ENCODE results near the gene MT1G.

Gene MT1G

DNA sequence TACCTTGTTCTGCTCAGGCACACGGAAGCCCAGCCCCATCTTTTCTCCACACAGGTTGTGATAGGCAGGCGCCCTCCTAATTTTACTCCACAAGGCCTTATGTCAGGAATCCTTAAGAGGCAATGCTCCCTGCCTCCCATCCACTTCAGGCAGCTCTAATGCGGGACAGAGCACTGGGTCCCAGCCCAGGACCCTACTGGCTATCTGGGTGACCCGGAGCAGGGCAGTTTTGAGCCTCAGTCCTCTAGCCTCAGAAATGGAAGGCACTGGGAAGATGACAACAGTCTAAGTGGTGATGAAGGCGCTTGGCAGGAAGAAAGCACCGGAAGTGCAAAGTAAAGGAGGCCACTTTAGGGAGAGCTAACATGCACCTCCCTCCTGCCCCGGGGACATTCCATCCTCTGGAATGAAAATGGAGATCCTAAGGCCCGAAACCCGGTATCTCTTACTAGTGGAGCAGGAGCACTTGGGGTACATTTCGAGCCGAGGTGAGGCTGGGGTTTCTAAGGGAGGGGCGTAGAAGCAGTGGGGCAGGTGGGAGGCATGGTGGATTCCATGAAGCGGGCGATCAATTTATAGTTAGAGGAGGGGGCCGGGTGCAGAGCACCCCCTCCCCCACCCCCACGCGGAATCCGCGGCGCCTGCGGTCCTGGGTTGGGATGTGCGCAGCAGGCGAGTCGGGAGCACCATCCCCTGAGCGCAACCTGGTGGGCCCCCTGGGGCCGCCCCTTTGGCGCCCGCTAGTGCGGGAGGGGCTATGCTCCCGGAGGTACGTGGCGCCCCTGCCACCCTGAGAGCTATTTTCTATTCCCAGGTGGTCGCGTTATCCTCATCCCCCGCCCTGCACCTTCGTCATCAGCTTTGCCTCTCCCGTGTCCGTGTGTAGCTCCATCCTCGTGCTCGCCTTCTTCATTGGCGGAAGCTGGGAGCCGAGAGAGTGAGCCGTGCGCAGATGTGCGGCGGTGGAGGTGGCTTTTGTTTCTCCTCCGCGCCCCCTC is 5.2 kb downstream of the MT1G start:
- DNase-seq = no peak

DNA sequence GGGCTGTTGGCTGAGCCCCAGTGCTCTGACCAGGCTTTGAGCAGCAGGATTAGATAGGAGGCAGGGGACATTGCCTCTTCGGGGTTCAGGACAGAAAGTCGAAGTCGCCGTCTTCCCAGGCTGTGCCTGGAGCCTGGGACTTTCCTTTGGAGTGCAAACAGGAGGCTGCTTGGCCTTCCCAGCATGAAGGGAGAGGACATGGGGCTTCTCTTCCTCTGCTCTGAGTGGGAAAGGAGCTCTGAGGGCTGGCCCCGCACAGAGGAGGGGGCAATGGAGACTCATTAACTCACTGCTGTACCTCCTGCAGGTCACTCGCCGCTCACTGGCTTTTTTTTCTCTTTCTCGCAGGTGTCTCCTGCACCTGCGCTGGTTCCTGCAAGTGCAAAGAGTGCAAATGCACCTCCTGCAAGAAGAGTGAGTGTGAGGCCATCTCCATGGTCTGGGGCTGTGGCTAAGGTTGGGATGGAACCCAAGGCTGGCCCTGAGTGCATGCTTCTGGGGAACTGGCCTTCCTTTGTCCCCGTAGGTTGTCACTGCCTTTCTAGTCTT is 9.5 kb downstream of the MT1G start:
- DNase-seq = no peak

DNA sequence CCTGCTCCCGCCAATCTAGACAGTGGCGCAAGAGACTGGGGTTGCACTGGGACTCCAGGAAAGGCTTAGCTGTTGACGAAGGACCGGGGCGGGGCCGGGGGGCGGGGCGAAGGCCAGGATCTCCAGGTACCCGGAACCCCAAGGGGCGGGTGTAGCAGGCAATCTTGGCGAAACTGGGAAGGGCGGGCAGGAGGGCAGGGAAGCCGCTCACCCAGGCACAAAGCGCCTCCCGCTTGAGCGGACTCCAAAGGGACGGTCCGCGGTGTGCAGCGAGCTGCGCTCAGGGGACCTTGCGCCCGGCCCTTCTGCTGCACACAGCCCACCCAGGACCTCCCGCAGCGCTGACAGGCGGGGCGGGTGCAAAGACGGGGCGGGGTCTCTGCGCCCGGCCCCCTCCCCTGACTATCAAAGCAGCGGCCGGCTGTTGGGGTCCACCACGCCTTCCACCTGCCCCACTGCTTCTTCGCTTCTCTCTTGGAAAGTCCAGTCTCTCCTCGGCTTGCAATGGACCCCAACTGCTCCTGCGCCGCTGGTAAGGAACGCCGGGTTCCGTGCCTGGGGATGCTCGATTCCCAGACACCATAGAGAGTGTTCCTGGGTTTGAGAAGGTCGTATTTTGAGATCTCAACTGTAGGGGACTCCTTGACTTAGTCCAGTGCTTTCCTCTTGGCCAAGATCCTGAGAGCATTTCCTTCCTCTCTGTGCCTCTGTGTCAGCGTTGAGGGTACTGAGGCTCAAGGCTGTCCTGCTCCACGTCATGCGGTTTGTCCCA is 10.1 kb downstream of the MT1G start, which contains the start of gene MT1F:
Gene MT1F (plus strand): TSS at position 405 of the 772 bp plus-strand sequence. CDS start 100 bp downstream, at position 505.
- peak; percentile 59 to 64 for DNase-seq

DNA sequence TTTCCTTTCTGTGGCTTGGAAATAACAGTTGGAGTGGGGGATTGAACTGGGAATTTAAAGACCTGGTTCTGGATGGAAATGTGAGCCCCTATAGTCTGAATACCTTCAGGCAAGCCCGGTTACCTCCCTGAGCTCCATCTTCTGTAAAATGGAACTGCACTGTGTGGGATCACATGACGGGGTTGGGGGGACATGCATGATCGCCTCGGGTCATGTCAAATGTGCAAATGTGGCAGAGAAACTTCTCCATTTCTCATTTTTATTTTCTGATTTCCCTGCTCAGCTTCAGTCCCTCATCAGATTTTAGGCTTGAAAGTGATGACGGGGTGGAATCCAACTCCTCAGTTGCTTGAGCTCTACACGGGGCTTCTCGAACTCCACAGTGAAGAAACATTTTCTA is 14.6 kb downstream of the MT1G start:
- DNase-seq = no peak

DNA sequence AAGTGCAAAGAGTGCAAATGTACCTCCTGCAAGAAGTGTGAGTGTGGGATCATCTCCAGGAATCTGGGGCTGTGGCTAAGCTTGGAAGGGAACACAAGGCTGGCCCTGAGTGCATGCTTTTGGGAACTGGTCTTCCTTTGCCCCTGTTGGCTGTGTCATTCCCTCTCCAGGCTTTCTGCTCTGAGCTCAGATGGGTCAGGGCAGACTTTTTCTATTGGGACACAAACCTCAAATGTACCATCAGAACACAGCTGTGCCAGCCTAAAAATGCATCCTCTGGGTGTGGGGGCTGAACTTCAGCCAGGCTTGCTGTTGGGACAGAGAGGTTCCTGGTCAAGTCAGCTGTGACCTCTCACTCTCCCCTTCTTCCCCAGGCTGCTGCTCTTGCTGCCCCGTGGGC is 15.3 kb downstream of the MT1G start:
- no peak for DNase-seq

DNA sequence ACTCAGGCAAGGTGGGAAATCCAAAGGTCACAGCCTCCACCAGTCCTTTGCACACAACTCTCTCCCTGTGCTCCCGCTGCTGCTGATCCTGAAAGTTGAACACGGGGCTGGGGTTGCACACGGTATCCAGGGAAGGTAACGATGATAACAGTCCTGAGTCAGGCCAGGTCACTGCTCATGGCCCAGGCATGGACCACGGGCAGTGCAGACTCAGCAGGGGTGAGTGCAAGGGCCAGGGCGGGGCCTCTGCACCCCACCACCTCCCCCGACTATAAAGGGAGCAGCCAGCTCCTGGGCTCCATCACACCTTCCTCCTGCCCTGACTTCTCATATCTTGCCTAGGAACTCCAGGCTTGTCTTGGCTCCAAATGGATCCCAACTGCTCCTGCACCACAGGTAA is 16.3 kb downstream of the MT1G start, which contains the start of gene MT1B:
Gene MT1B (plus strand): TSS at position 301 of the 400 bp plus-strand sequence. CDS start 68 bp downstream, at position 369.
- no peak for DNase-seq

DNA sequence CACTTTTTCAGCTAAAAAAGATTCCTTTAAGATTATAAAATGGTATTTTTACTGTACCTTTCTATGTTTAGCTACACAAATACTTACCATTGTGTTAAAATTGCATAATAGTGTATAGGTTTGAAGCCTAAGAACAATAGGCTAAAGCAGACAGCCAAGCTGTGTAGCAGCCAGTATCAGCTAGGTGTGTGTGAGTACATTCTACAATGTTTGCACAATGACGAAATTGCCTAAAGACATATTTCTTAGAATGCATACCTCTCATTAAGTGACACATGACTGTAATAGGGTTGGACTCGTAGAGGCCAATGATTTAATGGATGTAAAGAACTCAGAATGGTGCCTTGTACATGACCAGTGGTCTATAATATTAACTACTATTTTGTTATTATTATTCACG is 18.0 kb downstream of the MT1G start:
- DNase-seq = no peak

DNA sequence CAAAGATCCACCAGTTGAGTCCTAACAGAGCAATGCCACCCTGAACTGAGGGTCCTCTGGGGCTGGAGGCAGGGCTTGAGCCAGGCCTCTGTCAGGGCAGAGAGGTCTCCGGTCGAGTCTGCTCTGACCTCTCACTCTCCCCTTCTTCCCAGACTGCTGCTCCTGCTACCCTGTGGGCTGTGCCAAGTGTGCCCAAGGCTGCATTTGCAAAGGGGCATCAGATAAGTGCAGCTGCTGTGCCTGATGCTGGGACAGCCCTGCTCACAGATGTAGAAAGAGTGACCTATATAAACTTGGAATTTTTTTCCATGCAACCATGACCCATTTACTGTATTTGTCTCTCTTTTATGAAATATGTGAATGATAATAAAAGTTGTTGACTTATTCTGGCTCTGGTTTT is 18.6 kb downstream of the MT1G start:
- DNase-seq = no peak

DNA sequence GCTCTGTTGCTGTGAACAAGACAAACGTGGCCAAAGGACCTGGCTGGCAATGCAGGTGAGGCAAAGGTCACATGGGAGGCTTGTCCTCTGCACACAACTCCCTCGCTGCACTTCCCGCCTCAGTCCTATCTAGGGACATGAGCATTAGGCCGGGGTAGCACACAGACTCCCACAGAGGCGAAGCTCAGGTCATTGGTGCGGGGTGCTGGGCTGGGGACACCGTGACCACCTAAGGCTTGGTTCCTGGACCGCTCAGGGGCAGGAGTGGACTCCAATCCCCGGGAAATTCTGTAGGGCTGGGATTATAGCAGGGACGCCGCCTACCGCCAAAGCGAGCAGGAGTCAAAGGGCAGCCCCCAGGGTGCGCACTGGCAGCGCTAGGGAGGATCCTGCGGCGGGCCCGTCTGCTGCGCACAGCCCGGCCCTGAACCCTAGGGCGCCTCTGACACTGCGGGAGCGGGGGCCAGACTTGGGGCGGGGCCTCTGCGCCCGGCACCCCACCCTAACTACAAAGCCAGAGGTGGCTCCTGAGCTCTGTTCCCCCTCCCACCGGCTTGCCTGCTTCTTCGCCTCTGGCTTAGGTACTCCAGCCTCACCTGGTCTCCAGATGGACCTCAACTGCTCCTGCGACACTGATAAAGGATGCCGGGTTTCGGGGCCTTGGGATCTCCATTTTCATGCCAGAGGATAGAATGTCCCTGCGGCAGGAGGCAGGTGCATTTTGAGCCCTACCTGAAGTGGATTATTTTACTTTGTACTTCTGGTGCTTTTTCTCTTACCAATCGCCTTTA is 20.0 kb downstream of the MT1G start:
- no peak for DNase-seq

DNA sequence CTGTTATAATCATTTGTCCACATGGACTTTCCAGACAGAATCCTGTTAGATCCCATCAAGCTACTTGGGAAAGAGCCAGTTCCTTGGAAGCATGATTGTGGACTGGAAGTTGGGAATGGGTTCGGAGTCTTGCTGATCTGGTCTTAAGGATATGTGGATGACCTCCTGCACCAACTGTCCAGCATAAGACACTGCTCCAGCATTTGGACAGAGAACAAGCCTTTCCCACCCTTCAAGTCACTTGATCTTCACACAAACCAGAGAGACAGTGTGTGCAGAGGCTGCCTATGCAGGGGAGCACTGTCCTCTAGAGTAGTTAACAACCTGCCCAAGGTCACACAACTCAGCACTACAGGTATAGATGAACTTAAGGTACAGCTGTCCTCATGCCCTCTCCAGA is 22.0 kb downstream of the MT1G start:
- DNase-seq = no peak

DNA sequence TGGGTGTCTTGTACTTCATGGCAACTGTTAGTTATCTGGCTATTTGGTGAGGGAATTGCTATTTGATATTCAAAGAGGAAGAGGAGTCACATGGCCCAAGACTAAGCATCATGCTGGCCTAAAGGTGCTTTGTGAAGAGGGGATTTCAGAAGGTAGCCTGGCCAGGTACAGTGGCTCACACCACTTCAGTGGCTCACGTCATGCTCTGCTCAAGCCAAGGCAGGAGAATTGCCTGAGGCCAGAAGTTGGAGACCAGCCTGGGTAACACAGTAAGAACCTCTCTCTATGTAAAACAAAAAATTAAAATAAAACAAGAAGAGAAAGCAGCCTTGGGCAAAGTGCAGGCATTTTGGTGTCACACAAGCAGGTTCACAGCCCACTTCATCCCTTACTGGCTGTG is 22.6 kb downstream of the MT1G start:
- DNase-seq = no peak

DNA sequence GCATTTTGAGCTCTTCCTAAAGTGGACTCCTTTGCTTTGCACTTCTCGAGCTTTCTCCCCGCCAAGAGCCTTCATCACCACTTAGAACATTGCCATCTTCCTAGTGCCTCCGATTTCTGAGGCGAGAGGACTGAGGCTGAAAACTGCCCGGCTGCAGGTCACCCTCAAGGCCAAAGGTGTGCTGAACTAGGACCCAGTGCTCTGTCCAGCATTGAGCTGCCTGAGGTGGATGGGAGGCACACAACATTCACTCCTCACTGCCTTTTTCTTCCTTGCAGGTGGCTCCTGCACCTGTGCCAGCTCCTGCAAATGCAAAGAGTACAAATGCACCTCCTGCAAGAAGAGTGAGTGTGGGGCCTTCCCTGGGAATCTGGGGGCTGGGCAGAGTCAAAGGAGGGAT is 24.0 kb downstream of the MT1G start:
- DNase-seq = no peak

DNA sequence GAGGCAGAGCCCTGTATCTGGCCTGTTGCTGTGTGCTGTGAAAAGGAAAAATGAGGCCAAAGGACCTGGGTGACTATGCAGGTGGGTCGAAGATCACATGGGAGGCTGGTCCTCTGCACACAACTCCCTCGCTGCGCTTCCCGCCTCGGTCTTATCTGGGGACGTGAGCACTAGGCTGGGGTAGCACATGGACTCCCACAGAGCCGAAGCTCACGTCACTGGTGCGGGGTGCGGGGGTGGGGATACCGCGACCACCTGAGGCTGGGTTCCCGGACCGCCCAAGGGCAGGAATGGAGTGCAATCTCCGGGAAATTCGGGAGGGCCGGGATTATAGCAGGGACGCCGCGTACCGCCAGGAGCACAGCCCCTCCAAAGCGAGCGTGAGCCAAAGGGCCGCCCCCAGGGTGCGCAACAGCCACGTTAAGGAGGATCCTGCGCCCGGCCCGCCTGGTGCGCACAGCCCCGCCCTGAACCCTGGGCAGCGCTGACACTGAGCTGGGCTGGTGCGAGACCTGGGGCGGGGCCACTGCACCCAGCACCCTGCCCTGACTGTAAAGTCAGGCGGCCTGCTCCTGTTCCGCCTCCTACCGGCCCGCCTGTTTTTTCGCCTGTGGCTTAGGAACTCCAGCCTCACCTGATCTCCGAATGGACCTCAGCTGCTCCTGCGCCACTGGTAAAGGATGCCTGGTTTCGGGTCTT is 24.6 kb downstream of the MT1G start:
- DNase-seq = peak; percentile 60 to 63

DNA sequence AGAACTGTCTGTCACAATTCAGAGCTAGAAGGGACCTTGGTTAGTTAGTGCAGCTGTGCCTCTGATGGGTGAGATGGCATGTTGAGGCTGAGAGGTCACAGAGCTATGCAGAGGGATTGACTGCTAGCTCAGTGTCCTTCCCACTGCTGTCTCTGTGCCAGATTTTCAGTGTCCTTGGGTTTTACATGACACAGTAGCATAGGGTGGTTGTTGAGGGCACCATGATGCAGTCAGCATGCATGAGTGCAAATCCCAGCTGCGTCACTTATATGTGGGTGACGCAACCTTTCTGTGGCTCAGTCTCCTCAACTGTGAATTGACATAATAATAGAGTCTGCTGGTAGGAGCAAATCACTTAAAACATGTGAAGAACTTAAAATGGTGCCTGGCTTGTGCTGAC is 26.7 kb downstream of the MT1G start:
- DNase-seq = no peak

DNA sequence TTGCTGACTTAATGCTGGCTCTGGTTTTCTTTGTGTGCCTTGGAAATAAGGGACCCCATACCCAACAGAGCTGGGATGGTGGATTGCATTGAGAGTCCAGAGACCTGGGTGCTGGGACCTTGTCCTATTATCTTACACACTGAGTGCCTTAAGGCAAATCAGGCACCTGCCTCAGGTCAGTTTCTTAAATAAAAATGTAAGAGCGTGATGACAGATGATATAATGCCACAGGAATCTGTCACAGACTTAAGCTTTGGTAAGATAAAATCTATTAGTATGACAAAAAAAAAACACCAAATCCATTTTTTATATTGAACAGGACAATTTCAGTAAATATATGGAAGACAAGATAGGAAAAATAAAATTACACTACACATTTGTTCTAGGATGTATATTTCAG is 27.8 kb downstream of the MT1G start:
- DNase-seq = no peak

DNA sequence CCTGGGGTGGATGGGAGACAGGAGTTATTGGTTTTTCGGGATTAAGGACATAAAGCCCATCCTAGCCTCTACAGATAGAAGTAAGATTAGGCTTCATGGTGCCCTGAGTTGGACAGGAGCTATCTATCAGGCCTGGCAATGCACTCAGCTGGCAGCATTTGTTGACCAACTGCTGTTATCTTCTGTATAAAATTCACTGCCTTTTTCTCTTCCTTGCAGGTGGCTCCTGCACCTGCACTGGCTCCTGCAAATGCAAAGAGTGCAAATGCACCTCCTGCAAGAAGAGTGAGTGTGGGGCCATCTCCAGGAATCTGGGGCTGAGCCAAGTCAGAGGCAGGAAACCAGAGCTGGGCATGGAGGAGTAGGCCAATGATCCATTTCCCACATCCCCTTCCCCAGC is 28.8 kb downstream of the MT1G start:
- no peak for DNase-seq

DNA sequence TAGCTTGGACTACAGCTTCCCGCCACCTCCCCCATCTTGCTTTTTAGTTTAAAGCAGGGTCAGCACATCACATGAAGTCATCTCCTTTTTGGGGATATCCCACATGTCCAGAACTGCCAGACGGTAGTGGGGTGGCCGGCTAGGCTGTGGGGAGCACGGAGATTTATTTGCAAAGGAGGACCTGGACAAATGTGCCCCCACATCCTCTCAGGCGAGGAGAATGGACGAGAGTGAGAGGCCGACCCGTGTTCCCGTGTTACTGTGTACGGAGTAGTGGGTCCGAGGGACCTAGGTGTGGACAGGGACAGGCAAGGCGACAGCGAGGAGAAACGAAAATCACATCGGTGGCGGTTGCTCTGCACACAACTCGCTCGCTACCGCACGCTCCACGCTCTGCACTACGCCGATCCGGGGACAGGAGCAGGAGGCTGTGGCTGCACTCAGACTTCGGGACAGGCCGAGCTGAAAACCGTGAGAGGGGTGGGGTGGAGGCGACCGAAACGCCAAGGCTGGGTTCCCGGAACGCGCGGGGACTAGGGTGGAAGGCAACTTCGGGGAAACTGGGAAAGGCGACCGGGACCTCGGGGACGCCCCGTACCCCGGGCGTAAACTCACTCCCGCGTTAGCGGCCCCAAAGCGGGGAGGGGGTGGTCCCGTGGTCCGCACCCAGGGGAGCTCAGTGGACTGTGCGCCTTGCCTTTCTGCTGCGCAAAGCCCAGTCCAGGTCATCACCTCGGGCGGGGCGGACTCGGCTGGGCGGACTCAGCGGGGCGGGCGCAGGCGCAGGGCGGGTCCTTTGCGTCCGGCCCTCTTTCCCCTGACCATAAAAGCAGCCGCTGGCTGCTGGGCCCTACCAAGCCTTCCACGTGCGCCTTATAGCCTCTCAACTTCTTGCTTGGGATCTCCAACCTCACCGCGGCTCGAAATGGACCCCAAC is 29.8 kb downstream of the MT1G start, which contains the start of gene MT1A:
Gene MT1A (plus strand): TSS at position 853 of the 937 bp plus-strand sequence. CDS start 73 bp downstream, at position 926.
- DNase-seq = no peak

DNA sequence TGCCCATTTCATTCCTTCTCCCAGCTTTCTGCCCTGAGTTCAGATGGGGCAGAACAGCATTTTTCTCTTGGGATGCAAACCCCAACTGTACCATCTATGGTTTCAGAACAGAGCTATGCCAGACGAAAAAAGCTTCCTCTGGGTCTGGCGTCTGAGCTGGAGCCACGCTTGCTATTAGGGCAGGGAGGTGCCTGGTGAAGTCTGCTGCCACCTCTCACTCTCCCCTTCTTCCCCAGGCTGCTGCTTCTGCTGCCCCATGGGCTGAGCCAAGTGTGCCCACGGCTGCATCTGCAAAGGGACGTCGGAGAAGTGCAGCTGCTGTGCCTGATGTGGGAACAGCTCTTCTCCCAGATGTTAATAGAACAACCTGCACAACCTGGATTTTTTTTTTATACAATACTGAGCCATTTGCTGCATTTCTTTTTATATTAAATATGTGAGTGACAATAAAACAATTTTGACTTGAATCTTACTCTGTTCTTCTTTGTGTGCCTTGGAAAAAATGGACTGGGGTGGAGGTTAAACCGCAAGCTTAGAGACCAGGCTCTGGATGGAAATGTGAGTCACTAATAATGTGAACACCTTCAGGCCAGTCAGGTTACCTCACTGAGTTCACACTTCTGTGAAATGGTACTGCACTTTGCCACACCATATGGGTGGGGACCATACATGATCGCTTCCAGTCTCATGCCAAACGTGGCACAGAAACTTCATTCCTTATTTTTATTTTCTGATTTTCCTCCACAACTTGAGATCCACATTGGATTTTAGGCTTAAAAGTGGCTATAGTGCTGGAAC is 31.1 kb downstream of the MT1G start:
- DNase-seq = no peak

DNA sequence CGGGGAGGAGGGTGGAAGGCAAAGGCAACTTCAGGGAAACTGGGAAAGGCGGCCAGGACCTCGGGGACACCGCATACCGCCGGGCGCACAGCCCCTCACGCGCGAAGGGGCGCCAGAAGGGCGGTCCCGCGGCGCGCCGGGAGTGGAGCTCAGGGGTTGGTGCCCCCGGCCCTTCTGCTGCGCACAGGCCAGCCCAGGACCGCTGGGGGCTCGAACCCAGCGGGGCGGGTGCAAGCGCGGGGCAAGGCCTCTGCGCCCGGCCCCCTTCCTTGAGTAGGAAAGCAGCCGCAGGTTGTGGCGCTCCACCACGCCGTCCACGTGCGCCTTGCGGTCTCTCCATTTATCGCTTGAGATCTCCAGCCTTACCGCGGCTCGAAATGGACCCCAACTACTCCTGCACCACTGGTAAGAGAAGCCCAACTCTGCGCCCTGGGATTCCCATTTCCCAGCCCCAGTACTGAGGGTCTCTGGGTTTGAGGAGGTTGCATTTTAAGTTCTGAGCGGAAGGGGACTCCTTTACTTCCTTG is 32.4 kb downstream of the MT1G start:
- DNase-seq = no peak

Measured in activated CD4-positive, alpha-beta T cell treated with anti-CD3 and anti-CD28 coated beads, Interleukin-2, amount 50 U/mL, for 4 hours (primary cell).